ENCODE data around the gene TM2D1.
A peak's percentile ranks its signal among the peaks of the same experiment; 100 is the strongest.

TM2D1 gene

DNA sequence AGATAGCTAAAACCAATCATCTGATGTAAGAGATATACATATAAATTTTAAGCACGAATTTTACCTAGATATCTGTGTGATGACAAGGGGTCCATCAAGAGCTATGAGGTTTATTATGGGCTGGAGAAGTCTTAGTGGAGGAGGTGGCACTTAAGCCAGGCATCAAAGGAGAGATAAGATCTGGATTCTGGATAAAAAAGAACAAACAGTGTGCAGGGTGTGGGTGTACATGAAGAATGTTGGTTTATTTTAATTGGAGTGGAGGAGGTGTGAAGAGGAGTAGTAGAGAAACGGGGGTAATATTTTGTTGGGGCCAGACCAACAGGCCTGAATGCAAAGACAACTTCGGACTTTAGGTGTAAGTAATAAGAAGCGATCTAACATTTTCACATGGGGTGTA is 80.6 kb downstream of the TM2D1 start:
- DNase-seq (ENCODE audit: low read depth, low spot score): no peak

DNA sequence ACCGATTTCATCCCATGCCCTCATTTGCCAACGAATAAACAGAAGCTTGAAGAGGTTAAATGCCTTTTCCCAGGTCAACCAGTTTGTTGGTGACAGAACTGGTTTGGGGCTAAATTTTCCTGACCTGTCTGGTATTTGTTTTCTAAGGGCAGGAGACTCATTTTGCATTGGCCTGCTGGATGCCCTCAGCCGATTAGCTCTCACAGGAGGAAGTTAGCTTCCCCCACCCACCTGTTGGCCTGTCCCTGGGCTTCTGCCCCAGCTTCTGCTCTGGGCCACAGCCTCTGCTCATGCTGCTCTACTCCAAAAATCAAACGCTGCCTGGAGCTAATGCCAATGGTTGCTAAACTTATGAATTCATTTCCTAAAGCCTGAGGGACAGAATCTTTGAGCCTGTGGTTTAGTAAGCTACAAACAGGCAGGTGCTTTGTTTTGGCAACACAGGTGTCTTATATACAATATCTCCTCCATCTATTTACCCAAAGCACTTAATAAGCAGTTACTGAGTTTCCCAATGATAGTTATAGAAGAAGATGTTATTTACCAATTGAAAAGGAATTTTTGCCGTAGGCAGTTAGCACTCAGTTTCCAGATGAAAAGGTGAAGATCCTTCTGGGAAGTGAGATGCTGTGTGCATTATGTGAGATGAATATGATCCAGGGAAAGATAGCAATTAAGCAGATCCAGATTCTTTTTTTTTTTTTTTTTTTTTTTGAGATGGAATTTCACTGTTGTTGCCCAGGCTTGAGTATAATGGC is 82.3 kb downstream of the TM2D1 start:
- DNase-seq (ENCODE audit: low read depth, low spot score): no peak

DNA sequence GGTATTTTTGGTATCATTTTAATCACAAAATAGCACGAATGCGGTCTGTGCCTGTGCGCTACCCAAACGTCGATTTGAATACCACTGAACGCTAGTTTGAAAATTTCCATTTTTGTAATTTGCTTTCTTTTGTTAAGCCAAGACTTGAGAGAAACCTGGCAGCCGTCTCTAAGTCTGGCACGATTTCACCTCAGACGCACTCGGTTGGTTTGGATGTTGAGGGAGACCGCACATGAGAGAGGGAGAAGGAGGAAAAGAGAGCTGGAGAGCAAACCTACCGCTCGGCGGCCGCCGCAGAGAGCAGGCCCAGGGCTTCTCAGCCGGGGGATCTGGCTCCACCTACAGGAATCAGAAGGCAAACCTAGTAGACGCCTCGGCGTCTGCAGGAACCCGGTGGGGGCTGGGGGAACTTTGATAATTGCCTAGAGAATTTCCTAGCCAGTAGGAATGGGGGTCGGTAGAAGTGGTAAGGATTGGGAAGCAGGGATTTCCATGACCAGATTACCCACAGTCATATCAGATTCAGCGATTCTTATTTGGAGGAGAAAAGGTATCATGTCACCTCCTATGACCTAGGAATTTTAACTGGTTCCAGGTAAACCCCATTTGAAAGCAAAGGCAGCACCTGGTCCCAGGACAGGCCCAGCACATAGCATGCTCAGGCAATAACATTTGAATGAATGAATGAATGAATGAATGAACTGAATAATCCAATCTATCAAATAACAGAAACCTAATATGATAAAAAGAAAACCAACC is 83.2 kb downstream of the TM2D1 start:
- peak; percentile 31 for DNase-seq (ENCODE audit: low read depth, low spot score)

DNA sequence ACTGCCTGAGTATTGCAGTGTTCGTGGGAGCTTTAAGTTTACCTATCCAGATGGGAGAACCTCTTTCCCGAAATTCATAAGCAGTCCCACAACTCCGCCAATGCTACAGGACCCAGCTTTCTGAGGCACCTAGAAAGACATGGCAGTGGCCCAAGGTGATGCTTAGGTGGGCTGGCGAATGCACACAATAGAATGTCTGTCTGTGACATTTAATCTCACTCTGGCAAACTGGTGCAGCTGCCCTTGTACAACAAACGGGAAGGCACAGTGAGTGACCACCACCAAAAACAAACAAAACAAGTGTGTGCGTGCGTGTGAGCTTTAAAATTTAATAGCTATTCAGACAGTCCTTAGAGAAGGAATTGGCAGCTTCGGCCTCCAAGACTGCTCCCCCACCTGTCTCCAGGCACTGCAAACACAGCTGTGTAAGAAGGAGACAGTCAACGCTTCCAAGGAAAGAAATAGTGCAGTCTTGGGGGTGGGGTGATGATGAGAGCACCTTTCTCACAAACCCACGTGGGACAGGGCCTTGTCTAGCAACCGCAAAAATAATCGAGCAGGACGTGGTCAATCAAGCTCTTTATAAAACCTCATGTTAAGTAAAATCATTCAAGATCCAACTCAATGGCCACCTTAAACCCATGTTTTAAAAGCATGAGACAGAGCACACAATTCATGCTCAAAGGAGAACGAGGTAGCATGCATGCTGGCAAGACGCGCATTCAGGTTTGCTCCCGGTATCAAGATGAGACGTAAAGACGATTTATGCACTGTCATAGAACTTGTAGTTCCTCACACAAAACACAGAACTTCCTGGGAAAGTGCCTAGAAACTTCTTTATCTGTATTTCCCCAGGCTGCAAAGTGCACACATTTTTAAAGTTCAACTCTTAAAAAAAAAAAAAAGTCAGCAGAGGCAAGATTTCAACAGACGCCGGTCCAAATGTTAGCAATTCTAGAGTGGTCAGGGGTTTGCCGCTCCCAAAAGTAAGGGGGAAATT is 84.1 kb downstream of the TM2D1 start:
- DNase-seq (ENCODE audit: low read depth, low spot score): no peak

DNA sequence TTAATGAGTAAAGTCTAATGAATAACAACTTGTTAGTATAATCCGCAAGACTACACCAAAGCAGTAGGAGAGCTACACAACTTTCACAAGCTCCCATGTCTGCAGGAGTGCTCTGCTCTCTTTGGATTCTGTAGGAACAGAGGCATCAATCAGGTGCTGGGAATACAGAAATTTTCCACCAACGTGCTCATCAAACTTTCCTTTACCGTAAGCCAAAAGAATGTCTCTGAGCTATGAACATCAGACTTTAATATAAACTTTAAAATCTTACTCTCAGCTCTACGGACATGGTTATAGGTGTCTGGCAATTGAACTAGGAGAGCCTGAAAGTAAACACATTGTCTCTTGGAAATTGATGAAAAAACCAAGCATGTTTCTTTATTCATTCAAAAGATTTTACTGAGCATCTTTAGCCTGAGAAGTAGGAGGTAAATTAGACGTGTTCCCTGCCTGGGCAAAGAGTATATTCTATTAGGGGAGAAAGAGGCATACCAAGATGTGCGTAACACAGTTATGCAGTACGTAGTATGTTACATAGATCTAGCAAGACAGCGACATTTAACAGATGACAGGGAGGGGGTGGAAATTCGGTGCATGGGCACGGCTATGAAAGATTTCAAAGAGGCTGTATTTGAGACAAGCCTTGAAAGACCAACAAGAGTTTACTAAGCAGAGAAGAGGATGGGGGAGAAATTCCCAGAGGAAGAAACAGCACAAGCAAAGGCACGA is 85.2 kb downstream of the TM2D1 start:
- no peak for DNase-seq (ENCODE audit: low read depth, low spot score)

DNA sequence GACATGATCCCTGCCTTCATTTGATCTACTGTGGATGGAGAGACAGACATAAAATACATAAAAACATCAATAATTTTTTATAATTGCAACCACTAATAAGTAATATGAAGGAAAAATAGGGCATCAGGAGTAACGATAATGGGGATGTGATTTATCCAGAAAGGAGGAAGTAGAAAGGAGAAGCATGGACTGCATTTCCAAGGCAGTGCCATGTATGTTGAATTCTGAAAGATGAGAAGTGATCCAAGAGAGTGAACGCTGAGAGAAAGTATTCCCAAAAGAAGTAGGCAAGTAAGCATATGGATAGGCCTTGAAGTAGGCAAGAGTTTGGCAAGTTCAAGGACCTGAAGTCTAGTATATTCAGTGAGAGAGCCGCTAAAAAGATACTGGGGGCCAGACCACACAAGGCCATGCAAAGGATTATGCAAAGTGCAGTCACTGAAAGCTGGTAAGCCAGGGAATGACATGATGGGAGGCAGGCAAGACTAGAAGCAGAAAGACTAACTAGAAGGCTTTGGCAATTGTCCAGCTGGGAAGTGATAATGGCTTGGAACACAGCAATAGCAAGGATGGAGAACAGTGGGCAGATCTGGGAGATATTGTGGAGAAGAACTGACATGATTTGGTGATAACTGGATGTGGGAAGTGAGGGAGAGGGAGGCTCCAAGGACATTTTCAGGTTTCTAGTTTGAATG is 85.9 kb downstream of the TM2D1 start:
- DNase-seq (ENCODE audit: low read depth, low spot score): no peak

DNA sequence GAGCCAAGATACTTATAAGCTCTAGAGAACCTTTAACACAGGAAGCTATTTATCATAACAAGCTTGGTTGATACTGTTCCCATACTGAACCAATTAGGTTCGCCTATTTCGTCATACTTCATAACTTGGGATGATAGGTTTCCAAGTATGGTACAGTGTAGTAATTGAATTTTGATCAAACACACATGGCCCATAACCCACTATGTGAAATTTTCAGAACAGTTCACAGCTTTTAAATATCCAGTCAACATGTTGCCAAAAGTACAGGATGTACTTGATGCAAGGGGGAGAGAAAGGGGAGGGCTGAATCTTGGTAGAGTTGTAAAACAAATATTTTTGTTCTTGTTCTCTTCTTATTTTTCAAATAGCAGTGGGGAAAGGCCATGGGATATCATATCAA is 86.6 kb downstream of the TM2D1 start:
- DNase-seq (ENCODE audit: low read depth, low spot score): no peak

DNA sequence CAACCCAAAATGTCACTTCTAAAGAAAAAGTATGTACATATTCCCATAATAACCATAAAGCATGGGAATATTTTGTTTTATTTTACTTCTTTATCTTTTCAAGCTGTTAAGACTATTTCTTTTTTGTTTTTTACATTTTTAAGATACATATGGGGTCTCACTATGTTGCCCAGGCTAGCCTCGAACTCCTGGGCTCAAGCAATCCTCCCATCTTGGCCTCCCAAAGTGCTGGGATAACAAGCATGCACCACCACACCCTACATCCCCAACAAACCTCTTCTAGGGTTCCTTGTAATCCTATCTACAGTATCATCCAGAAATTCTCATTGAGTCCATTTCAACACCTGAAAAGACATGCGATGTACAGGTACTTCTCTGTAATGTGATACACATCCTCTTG is 87.5 kb downstream of the TM2D1 start:
- no peak for DNase-seq (ENCODE audit: low read depth, low spot score)

DNA sequence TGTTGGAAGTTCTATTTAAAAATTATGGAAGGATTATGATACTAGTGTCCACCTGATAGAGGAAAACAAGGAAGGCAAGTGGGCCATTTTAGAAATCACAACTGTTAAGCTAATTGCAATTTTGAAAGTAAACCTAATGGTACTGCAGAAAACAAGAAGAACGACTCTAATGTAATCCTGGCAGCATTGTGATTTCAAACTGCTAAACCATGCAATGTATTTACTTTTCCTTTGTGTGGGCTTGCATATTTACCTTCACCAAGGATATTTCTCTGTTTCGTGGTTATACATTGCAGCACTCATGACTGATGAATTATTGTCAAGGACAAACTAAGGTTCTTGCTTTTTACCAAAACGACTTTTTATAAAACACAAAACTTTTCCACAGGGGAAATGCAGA is 88.1 kb downstream of the TM2D1 start:
- DNase-seq (ENCODE audit: low read depth, low spot score): no peak

DNA sequence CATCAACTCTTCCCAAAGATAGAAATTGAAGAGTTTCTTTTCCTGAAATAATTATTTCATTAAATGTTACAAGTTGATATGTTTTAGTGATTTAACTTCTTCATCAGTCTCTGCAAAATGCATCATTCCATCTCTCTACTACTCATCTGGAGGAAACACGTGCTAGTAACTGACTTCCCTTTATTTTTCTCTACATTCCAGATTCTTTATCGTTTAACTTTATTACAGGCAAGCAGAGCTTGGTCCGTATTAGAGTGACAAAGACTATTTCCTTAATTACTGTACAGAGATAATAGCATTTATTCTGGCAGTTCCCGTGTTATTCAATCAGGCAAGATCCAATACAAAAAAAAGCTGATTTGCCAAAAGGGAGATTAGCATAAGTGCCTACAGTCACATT is 88.6 kb downstream of the TM2D1 start:
- no peak for DNase-seq (ENCODE audit: low read depth, low spot score)

DNA sequence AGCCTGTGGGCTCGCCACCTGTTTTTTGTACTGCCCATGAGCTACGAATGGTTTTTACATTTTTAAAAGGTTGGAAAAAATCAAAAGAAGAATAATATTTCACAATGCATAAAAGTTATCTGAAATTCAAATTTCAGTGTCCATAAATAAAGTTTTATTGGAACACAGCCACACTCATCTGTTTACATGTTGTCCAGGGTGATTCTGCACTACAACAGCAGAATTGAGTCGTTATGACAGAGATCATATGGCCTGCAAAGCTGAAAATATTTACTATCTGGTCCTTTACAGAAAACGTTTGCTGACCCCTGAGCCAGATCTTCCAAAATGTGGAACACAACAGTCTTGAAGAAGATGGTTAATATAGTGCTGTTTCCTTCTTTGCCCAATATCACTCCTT is 89.4 kb downstream of the TM2D1 start:
- DNase-seq (ENCODE audit: low read depth, low spot score): no peak

DNA sequence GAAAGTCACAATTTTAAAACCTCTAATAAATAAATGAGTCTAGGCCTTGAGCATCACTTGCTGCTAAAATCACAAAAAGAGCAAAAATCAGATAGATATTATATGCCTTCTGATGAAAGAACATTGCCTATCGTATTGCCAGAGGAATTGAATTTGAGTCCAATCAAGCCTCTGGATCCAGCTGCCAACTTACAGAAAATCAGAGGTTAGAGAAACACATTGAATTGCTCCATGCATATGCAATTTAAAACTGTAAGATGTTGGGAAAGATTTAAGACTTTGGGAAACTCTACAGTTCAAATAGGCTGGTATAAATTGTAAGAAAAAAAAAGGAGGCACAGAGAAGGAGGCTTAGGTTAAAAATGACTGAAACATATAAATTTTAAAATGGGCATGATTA is 93.5 kb downstream of the TM2D1 start:
- no peak for DNase-seq (ENCODE audit: low read depth, low spot score)

All from activated CD4-positive, CD25-positive, alpha-beta regulatory T cell treated with anti-CD3 and anti-CD28 coated beads, Interleukin-2, amount 50 U/mL, for 16 hours (primary cell).